LNCAP (cell line): Measurements from ENCODE around the gene KRTAP10-7.
"Not testable (repeated sequence)": the region's sequence is repeated elsewhere in the genome, so short reads cannot be mapped to it uniquely, and the experiment has no call there.

Experiments used
- CTCF ChIP-seq: fragments of 450-650 bp; IDR thresholded peaks from 2 replicates; pipeline ENCODE4 v1.5.1; 2017; ENCODE audit warnings: mild to moderate bottlenecking

KRTAP10-7 gene

DNA sequence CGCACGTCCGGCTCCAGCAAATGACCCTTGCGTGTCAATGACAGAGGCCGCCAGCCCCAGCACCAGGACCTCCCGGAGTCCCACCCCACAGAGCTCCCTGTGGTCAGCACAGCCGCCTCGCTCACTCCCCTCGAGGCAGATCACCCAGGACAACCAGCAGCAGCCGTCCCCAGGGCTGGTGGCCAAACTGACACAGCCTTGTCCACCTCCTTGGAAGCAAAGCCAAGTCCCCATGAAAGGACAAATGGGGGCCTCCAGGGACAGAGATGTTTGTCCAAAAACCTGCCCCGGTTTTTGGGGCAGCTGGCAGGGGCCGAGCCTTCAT, 38.9 kb downstream of the KRTAP10-7 start:
- TF ChIP-seq CTCF: no peak

- no peak for TF ChIP-seq CTCF
These were observed 40.4 kb downstream of the KRTAP10-7 start for GRCh38 chr21:44640761-44641160.

DNA sequence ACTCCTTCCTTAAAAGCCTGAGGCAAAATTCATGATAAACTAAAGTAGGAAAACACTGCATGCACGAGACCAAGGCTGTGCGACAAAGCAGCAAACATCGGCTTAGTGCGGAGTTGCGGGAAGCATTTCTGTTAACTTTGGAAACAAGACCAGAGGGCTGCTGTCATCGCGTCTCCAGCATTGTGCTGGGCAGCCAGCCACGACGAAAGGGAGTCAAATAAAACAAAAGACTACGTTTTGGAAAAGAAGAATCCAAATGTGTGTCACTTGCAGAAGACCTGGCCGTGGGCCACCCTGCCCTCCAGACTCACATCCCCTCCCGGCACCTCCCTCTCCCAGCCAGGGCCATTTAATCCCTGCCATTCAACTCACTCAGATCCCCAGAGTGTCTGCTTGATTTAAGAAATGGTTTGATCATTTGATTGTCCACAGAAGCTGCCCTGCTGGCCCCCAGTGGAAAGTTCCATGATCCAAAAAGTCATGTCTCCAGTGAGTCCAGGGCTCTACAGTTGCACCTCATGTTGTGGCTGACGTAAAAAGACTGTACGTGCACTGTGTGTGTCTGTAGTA, 43.4 kb downstream of the KRTAP10-7 start:
- TF ChIP-seq CTCF: no peak

DNA sequence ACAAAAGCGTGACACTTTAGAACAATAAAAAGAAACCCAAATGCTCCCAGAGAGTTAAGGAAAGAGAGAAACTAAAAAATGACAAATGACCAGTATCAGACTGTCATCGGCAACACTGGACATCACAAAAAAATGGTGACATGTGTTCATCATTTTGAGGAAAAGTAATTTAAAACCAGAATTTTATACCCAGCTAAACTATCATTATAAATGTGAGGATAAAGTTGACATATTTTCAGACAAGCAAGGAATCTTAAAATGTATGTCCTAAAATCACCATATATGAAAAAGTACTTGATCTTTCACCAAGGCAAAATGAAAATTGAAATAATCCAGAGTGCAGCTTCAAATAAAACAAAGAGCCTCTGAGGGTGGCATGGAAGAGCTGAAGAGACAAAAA, 44.5 kb downstream of the KRTAP10-7 start:
- TF ChIP-seq CTCF: no peak

- TF ChIP-seq CTCF: not testable (repeated sequence)
These were observed 46.2 kb downstream of the KRTAP10-7 start, which contains the start of gene KRTAP10-11 for GRCh38 chr21:44646366-44647221. KRTAP10-11 (plus strand) TSS chr21:44646414; CDS start chr21:44646459, 45 bp downstream.

GRCh38 chr21:44647222-44647552, 46.8 kb downstream of the KRTAP10-7 start:
- TF ChIP-seq CTCF: no peak

- TF ChIP-seq CTCF: no peak
These were observed 48.3 kb downstream of the KRTAP10-7 start for GRCh38 chr21:44648557-44649311.
